HG03520 (cell line): ENCODE results near the gene OR4F6.

Experiments used
- ATAC-seq: cut with Tn5 transposase; IDR thresholded peaks from one replicate; pipeline ENCODE4 v1.9.1; 2021; ENCODE audit warnings: mild to moderate bottlenecking, moderate library complexity; ENCODE audit not compliant: unreplicated experiment

The OR4F6 gene

GRCh38 chr15:101804375-101804774 lies 1.1 kb downstream of the OR4F6 start:
- no peak for ATAC-seq

DNA sequence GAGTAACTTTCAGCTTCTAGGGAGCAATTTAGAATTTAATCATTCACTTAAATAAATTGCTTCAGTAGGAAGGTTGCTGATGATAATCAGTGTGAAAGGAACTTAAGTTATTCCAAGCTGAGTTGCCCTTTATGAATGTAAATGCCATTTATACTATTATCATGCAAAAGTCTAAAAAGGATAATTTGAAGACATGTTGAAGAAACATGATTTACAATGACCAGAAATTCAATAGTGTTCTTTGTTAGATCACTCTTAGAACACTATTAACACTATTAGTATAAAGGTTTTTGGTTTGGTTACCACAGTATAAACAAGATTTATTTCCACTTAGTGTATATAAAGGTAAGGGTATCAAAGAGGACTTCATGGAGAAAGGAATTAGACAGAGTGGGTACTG lies 1.6 kb downstream of the OR4F6 start:
- ATAC-seq, result no peak

GRCh38 chr15:101805605-101806345 lies 2.5 kb downstream of the OR4F6 start:
- ATAC-seq, result no peak

- ATAC-seq, result no peak
Observed at GRCh38 chr15:101807345-101807945, 4.1 kb downstream of the OR4F6 start.

DNA sequence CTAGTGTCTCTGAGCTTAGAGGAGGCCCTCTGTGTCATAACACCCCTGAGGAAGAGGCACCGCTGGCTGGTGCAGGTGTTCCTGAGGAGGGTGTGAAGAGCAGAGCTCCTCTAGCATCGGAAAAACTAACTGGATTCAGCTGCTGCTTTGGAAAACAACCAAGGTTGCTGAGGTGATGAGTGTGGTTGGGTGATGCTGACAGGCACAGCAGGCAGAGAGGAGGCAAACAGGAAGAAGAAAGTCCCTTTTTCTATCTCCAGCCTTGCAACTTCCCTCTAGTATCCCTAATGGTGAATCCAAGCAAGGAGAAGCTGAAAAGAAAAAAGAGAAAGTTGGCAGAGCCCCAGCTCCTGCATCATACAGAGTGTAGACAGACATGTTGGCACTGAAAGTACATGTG lies 4.9 kb downstream of the OR4F6 start:
- ATAC-seq, result no peak

DNA sequence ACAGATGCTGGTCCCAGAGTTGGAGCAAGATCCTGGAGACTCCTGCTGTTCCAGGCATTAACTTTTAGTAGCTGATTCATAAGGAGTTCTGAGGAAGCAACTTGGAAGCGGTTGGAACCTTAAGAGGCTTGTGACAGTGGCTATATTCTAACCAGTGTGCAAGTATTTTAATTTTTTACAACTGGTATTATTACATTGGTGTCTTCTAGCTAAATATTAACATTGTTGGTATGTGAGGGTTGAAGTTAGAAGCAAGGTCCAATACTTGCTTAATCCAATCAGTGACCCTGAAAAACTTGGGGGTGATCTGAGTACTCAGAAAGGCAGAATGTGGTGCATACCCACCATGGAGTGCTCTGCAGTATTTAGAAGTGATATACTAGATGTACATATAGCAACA lies 7.1 kb downstream of the OR4F6 start:
- no peak for ATAC-seq

GRCh38 chr15:101810876-101811275 lies 7.6 kb downstream of the OR4F6 start:
- no peak for ATAC-seq

DNA sequence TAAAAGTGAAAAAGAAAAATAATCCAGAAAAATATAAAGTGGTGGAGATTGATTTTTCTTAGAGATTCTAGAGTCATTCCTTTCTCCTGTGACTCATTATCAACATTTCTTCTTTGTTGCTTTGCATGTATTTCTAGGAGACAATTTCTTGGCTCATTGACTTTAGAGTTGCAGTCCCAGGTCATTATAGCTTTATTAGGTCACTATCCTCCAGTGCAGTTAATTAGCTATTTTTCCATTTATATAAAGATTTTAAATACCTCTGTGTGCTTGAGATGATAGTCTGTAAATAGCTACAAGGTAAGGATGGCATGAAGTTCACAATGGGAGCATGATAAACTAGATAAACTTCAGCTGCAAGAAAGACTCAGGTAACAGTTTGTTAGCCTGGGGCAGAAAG lies 8.6 kb downstream of the OR4F6 start, which contains the start of gene OR4F15:
Gene OR4F15 (plus strand): TSS at position 301 of the 400 bp plus-strand sequence. CDS start 5,985 bp downstream, outside the sequence.
- no peak for ATAC-seq

DNA sequence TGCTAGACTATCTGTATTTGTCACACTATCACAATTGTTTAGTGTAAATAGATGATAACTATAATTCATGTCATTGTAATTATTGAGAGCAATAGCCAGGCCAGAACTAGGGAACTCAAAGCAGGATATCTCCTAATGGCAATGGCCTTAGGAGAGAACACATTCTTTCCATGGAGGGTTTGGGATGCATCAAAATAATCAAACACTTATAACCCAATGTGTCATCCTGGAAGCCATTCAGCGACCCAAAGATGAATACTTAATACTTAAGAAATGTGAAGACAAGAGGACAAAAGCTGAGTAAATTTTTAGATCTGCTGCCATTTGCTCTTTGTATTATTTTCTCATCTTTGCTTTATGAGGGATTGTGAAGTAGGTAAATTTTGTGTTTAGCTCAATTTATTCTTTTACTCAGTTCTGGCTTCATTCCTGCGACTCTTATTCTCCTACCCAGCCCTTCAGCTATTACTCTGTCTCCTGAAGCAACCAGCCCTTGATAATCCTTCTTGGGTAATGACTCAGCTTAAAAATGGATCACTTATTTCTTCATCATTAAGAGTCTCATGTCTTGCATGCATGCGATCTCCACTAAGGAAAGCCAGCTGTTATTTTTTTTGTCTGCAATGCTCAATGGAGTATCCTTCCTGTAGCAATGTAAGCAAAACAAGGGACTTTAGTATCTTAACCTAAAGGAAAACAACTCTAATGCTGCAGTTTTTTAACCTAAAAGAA lies 10.7 kb downstream of the OR4F6 start:
- ATAC-seq, result no peak

DNA sequence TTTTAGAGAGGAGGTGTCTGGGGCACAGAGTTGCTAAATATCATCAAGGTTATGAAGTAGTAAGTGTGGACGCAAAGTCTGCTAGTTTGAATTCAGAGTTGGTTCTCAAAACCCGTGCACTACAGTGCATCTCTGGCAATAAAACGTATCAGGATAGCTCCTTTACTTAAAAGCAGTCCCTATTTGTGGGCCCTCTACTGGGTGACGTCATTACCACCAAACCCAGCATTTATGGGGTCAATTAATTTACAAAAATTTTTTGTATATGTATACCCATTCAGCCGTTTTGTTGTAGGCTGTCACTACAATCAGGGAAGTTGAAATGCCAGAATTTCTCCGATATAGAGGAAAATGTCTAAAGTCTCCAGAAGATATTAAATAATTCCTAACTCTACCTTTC lies 17.5 kb downstream of the OR4F6 start:
- ATAC-seq, result no peak

DNA sequence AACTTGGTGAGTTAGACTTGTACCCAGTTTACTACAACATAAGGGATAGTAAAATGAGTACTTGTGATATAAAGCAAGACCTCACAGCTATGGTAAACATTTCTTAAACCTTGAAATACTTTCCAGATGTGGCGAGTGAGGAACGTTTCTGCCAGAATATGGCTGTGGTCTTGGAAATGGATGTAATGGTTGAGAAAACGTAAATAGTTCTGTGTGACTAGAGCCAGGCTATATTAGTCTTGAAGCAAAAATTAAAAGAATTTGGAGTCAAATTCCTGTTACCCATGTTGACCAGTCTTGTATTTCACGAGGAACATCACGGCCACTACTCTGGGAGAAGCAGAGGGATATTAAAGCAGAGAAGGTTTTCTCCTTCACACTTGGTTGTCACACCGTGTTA lies 23.9 kb downstream of the OR4F6 start:
- ATAC-seq, result no peak

DNA sequence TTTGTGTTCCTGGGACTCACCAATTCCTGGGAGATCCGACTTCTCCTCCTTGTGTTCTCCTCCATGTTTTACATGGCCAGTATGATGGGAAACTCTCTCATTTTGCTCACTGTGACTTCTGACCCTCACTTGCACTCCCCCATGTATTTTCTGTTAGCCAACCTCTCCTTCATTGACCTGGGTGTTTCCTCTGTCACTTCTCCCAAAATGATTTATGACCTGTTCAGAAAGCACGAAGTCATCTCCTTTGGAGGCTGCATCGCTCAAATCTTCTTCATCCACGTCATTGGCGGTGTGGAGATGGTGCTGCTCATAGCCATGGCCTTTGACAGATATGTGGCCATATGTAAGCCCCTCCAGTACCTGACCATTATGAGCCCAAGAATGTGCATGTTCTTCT lies 25.5 kb downstream of the OR4F6 start:
- ATAC-seq, result no peak

GRCh38 chr15:101841656-101842055 lies 38.3 kb downstream of the OR4F6 start:
- no peak for ATAC-seq

GRCh38 chr15:101844916-101845315 lies 41.6 kb downstream of the OR4F6 start:
- no peak for ATAC-seq

DNA sequence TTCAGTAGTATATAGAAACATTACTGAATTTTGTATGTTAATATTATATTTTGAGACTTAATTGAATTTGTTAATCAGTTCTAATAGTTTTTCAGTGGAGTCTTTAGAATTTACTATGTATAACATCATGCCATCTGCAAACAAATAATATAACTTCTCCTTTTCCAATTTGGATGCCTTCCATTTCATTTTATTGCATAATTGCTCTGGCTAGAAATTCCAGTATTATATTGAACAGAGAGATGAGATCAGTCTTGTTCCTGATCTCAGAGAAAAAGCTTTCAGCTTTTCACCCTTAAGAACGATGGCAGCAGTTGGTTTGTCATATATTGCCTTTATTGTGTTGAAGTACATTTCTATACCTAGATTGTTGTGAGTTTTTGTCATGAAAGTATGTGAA lies 49.0 kb downstream of the OR4F6 start:
- ATAC-seq, result no peak
